HG03064 (cell line): Measurements from ENCODE around the gene HECTD1.
A peak's percentile ranks its signal among the peaks of the same experiment; 100 is the strongest.
"Not testable (repeated sequence)": the region's sequence is repeated elsewhere in the genome, so short reads cannot be mapped to it uniquely, and the experiment has no call there.

Source experiments
- ATAC-seq: cut with Tn5 transposase; IDR thresholded peaks from one replicate; pipeline ENCODE4 v1.9.1; 2021; ENCODE audit warnings: low read depth; ENCODE audit not compliant: unreplicated experiment

Gene HECTD1

DNA sequence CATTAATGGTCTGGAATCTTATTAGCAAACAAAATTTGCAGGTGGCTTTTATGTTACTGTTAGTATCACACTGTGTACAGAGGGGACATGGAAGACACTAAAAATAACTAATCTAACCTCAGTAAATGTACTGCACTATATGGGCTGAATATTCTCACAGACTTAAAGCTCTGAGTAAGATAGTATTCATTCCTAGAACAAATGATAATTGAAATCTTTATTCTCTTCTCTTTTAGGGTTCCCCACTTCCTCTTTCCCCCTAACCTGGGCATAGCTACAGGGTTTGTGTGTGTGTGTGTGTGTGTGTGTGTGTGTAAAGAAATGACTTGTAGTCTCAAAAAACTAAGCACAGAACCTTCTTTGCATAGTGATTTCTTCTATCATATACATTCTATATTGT is 21.4 kb upstream of the HECTD1 start:
- peak; percentile 74 for ATAC-seq

DNA sequence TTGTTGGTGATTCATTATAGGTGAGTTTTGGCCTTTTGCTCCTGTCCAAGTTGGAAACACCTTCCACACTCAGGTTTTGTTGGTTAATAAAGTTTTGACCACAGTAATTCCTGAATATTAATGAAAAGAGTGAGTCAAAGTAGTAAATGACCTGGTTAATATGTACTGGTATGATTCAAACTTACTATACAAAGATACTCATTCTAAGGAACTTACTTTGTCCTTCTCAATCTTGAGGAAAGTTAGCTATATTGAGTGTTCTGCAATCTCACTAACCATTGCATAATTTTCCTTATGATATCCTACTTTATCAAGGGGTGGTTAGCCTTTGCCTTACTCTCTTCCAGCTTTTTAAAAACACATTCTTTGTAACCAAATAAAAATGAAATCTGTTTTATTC is 20.9 kb upstream of the HECTD1 start:
- no peak for ATAC-seq

GRCh38 chr14:31224808-31225207 is 17.2 kb upstream of the HECTD1 start:
- ATAC-seq, result no peak

GRCh38 chr14:31223331-31223730 is 15.7 kb upstream of the HECTD1 start:
- no peak for ATAC-seq

- no peak for ATAC-seq
Measured at GRCh38 chr14:31222834-31223233, 15.2 kb upstream of the HECTD1 start.

GRCh38 chr14:31221266-31221665 is 13.7 kb upstream of the HECTD1 start:
- no peak for ATAC-seq

DNA sequence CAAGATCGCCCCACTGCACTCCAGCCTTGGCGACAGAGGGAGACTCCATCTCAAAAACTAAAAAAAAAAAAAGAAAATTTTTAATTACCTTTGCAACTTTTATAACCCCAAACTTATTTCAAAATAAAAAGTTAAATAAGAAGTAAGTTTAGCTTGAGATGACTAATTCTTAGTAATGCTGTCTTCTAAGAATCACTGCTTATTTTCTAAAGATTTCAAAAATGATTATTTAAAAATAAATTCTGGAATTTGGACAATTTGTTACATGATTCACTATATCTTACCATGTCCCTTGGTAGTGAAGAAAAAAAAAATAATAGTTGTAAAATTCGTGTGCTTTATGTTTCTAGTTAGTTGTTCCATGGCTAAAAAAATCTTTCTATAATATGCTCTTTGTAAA is 11.6 kb upstream of the HECTD1 start:
- no peak for ATAC-seq

DNA sequence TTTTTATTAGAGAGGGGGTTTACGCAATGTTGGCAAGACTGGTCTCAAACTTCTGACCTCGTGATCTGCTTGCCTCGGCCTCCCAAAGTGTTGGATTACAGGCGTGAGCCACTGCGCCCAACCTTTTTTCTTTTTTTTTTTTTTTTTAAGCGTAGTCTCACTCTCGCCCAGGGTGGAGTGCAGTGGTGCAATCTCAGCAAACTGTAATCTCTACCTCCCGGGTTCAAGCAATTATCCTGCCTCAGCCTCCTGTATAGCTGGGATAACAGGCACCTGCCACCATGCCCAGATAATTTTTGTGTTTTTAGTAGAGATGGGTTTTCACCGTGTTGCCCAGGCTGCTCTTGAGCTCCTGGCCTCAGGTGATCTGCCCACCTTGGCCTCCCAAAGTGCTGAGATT is 8.8 kb upstream of the HECTD1 start:
- no peak for ATAC-seq

GRCh38 chr14:31212893-31213292 is 5.3 kb upstream of the HECTD1 start:
- no peak for ATAC-seq

DNA sequence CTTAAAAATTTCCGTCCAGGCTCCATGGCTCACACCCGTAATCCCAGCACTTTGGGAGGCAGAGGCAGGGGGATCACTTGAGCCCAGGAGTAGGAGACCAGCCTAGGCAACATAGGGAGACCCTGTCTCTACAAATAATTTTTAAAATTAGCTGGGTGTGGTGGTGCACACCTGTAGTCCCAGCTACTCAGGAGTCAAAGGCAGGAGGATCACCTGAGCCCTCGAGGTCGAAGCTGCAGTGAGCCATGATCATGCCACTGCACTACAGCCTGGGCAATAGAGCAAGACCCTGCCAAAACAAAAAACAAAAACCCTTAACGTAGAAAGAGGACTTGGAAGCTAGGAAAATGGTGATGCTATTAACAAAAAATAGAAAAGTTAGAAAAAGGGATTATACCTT is 2.0 kb upstream of the HECTD1 start:
- no peak for ATAC-seq

GRCh38 chr14:31208546-31209424 is 1.2 kb upstream of the HECTD1 start:
- no peak for ATAC-seq

DNA sequence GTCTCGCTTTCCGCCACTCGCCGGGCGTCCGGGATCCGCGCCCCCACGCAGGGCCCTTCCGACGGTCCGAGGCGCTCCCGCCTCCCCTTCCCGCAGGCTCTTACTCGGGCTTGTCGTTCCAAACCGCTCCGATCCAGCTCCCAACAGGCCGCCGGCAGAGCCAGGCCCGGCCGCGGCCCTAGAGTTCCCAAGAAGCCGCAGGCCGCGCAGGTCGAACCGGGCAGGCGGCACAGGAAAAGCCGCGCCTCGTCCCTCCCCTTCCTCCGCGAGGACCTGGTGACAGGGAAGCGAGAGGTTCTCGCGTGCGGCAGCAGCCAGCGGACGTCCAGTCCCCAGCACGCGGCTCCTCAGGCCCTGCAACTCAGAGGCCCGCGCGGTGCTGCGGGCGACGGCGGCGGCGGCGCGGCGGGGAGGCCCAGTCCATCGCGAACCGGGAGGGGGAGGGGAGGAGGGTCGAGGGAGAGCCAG is 272 bp downstream of the HECTD1 start:
- peak; percentile 36 for ATAC-seq

DNA sequence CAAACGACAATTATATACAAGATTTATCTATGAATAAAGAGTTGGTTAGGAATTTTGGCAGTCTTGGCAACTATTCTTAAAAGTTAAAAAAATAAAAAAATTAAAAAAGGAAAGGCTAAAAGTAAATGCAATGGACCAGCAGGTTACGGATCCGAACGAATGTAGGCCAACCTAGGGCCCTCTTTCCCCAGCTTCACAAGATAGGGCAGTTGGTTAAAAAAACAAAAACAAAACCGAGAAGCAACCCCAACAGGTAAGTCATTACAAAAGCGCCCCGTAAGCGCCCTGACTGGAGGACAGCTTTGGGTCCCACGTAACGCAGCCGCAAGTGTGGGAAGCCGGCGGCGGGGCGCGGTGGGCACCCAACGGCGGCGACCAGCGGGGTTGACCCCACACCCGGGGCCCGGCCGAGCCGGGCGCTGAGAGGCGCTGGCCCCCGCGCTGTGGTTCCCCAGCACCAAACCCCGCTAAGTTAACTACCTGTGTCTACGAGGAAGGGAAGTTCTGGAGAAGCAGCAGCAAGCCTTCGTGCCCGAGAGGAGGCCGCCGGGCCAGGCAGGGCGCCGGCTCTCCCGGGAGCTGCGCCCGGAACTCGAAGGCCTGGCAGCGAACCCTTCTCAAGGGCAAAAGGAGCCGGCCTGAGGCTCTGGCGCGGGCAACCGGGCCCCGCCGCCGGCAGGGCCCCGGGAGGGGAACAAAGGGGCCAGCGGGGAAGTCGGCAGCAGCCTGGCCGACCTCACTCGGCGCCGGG is 882 bp downstream of the HECTD1 start:
- peak; percentile 16 for ATAC-seq

GRCh38 chr14:31205681-31206535 is 1.7 kb downstream of the HECTD1 start:
- ATAC-seq, result no peak

DNA sequence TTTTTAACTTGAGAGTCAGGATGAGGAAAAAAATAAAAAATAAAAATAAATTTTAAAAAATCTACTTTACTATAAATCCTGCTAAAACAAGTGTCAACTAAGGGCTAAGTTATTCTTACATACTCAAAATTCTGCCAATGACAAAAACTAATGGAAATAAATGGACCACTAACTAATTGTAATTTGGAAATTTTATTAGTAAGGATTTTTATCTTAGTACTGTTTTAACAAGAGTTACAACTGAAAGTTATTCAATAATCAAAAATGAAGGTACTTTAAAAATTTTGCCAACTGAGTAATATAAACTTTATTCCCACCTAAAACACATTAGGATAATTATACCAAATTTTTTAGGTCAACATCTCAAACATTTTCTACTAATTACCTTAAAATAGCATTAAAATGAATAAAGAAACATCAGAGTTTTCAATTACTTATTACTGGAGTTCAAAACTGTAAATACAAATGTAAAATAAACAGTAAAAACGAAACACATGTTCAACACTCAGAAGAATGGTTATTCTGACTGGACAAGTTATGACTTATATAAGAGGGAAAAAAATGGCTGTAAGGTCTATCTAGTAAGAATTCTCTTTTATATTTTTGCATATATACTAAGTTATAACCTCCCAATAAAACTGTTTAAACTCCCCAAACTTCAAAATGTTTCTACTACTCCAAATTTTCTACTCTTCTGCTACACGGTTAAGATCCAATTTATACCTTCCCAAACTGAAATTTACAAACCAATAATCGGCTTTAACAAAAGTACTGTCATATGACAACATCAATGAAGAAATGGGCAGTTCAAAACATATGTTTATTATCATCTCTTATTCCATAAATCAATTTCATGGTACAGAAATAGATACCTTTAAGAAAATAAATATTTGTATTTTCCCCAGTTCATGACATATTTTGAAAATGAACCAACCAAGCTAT is 2.7 kb downstream of the HECTD1 start:
- no peak for ATAC-seq

GRCh38 chr14:31203899-31204592 is 3.5 kb downstream of the HECTD1 start:
- not testable (repeated sequence) for ATAC-seq

DNA sequence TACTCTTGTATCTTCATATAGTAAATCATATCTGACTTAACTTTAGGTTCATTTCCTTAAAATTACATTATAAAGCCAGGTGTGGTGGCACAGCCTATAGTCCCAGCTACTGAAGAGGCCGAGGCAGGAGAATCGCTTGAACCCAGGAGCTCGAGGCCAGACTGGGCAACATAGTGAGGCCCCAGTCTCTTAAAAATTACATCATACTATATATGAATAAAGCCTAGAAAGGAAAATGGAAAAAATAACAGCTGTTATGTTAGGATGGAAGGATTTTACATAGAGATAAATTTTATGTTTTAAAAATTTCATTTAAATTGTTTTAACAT is 4.2 kb downstream of the HECTD1 start:
- ATAC-seq, result no peak

GRCh38 chr14:31201111-31201510 is 6.5 kb downstream of the HECTD1 start:
- ATAC-seq, result no peak

GRCh38 chr14:31200702-31200990 is 6.9 kb downstream of the HECTD1 start:
- no peak for ATAC-seq

DNA sequence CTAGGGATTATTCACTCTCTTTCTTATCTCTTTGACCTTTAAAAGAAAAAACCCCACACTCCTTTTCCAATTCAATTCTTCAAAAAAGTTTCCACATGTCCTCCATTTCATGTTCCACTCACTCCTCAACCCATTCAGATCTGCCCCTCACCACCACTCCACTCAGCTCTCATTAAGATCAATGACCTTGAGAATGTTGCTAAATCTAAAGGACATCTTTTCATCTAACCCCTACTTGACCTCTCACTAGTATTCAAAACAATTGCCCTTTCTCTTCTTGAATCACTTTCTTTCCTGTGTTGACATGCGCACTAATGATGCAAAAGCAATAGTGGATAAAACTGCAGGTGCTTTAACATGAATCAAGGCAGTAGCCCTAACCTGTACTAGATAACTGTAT is 9.9 kb downstream of the HECTD1 start:
- no peak for ATAC-seq
